Measurements from ENCODE around the gene MARCKSL1. TPM values are rescaled to one million over a fixed set of nuclear protein-coding genes. Genes with fewer than 3 reads are reported as not detected.
"Not testable (repeated sequence)": the region's sequence is repeated elsewhere in the genome, so short reads cannot be mapped to it uniquely, and the experiment has no call there.

MARCKSL1 gene
- total RNA-seq, 1 donor: 16.6 TPM

- Histone ChIP-seq H4K20me1 (ENCODE audit: insufficient read depth, low read length) (no peaks in the 10 kb centered on the region), H3K4me2 (ENCODE audit: insufficient read depth, low read length) (no peak overlapping the region), H3K27ac (ENCODE audit: low read depth, low read length) (no peak overlapping the region), H3K27me3 (ENCODE audit: insufficient read depth, low read length) (no peaks in the 10 kb centered on the region), H3K36me3 (ENCODE audit: insufficient read depth, low read length) (no peaks in the 10 kb centered on the region), H2AFZ (ENCODE audit: low read length) (no peak overlapping the region), H3K4me3 (ENCODE audit: insufficient read depth, low read length) (no peak overlapping the region), H3K79me2 (ENCODE audit: insufficient read depth, low read length) (no peaks in the 10 kb centered on the region), H3K9me3 (ENCODE audit: low read depth, low read length) (no peaks in the 10 kb centered on the region), H3K4me1 (ENCODE audit: insufficient read depth, low read length) (no peaks in the 10 kb centered on the region)
- TF ChIP-seq CTCF (IDR thresholded peaks at IDR 0.05; ENCODE audit: extremely low read depth, low read depth, low read length): no peak
- peak; percentile 23 for DNase-seq (ENCODE audit: insufficient read length, low spot score, missing footprints)
These were observed 50.4 kb downstream of the MARCKSL1 start for GRCh38 chr1:32285658-32286057.

DNA sequence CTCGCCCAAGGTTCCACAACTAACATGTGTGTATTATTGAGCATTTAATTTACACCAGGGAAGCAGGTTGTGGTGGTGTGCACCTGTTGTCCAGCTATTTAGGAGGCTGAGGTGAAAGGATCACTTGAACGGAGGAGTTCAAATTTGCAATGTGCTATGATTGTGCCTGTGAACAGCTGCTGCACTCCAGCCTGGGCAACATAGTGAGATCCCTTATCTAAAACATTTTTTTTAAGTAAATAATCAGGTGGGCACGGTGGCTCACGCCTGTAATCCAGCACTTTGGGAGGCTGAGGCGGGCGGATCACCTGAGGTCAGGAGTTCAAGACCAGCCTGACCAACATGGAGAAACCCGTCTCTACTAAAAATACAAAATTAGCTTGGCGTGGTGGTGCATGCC, 51.3 kb downstream of the MARCKSL1 start:
- not testable (repeated sequence) for H3K27me3 ChIP-seq (ENCODE audit: insufficient read depth, low read length); H3K36me3 ChIP-seq (ENCODE audit: insufficient read depth, low read length); H3K4me3 ChIP-seq (ENCODE audit: insufficient read depth, low read length); H3K4me1 ChIP-seq (ENCODE audit: insufficient read depth, low read length); H3K79me2 ChIP-seq (ENCODE audit: insufficient read depth, low read length); DNase-seq (ENCODE audit: insufficient read length, low spot score, missing footprints); H3K9me3 ChIP-seq (ENCODE audit: low read depth, low read length); H4K20me1 ChIP-seq (ENCODE audit: insufficient read depth, low read length); H3K4me2 ChIP-seq (ENCODE audit: insufficient read depth, low read length); H2AFZ ChIP-seq (ENCODE audit: low read length); H3K27ac ChIP-seq (ENCODE audit: low read depth, low read length)

Small RNA genes within 50 kb of the gene (small RNA-seq; reads per million reads assigned to genes)
- not detected for gene RF00019

Other genes starting within 250 kb of the MARCKSL1 start
- gene KPNA6, start 228.2 kb downstream of the MARCKSL1 start, total RNA-seq: 64.8 and 65.5 TPM in 2 replicates
- 136 and 140 TPM in 2 replicates for gene TXLNA, start 156.6 kb downstream of the MARCKSL1 start, total RNA-seq
- gene CCDC28B, start 135.6 kb downstream of the MARCKSL1 start, total RNA-seq: 8.0 and 11.8 TPM in 2 replicates
- 1.8 TPM in 2 replicates for gene IQCC, start 130.6 kb downstream of the MARCKSL1 start, total RNA-seq
- under 0.01 TPM in 1 of 2 replicates, not detected in the other for gene DCDC2B, start 127.1 kb downstream of the MARCKSL1 start, total RNA-seq
- gene TMEM234, start 113.9 kb downstream of the MARCKSL1 start, total RNA-seq: 21.5 and 24.2 TPM in 2 replicates
- gene EIF3I, start 113.8 kb downstream of the MARCKSL1 start, total RNA-seq: 253 and 255 TPM in 2 replicates
- 2.5 and 4.4 TPM in 2 replicates for gene FAM167B, start 89.0 kb downstream of the MARCKSL1 start, total RNA-seq
- 0.29 TPM in 1 of 2 replicates, not detected in the other for gene LCK, start 85.0 kb downstream of the MARCKSL1 start, total RNA-seq
- 44.5 and 46.6 TPM in 2 replicates for gene HDAC1, start 44.1 kb downstream of the MARCKSL1 start, total RNA-seq
- gene FAM229A, start 26.3 kb upstream of the MARCKSL1 start, total RNA-seq: 1.8 and 2.5 TPM in 2 replicates
- 1.5 and 1.8 TPM in 2 replicates for gene TSSK3, start 26.3 kb upstream of the MARCKSL1 start, total RNA-seq
- gene BSDC1, start 58.2 kb upstream of the MARCKSL1 start, total RNA-seq: 68.0 and 69.0 TPM in 2 replicates
- gene ZBTB8B, start 128.8 kb upstream of the MARCKSL1 start, total RNA-seq: under 0.01 TPM in 2 replicates
- 9.8 and 10.6 TPM in 2 replicates for gene ZBTB8A, start 203.2 kb upstream of the MARCKSL1 start, total RNA-seq

Data from osteoblast (primary cell).